Kidney epithelial cell (primary cell): Measurements from ENCODE around the gene CS. TPM values are rescaled to one million over a fixed set of nuclear protein-coding genes. Genes with fewer than 3 reads are reported as not detected.

Experiments
- DNase-seq: peaks from one replicate; pipeline ENCODE4 v3.0.0-alpha.2; 2010; ENCODE audit warnings: low read depth
- H3K27me3 ChIP-seq: 2 replicates; pipeline ENCODE4 v1.6.0; 2011; ENCODE audit warnings: low read length; ENCODE audit not compliant: control insufficient read depth, insufficient read depth
- H3K36me3 ChIP-seq: 2 replicates; pipeline ENCODE4 v1.5.1; 2011; ENCODE audit warnings: low read length; ENCODE audit not compliant: control insufficient read depth, insufficient read depth
- H3K4me3 ChIP-seq: 2 replicates; pipeline ENCODE4 v1.5.1; 2011; ENCODE audit warnings: low read depth, mild to moderate bottlenecking, control low read depth, low read length
- total RNA-seq: library from RNA; depleted of rRNA; stranded (reverse); fragments of >200 nt; gene quantifications from 2 replicates; pipeline ENCODE4 v1.2.3, GENCODE V29; 2015
- TF ChIP-seq, protein P1 (sequence below): IDR thresholded peaks from 2 replicates; pipeline ENCODE4 v1.5.1; 2011; ENCODE audit warnings: mild to moderate bottlenecking, moderate library complexity, low read length, control low read depth, inconsistent platforms; ENCODE audit not compliant: insufficient read depth, poor library complexity, severe bottlenecking

Gene CS
- total RNA-seq, 1 donor from 2014 or later, result 143 TPM

DNA sequence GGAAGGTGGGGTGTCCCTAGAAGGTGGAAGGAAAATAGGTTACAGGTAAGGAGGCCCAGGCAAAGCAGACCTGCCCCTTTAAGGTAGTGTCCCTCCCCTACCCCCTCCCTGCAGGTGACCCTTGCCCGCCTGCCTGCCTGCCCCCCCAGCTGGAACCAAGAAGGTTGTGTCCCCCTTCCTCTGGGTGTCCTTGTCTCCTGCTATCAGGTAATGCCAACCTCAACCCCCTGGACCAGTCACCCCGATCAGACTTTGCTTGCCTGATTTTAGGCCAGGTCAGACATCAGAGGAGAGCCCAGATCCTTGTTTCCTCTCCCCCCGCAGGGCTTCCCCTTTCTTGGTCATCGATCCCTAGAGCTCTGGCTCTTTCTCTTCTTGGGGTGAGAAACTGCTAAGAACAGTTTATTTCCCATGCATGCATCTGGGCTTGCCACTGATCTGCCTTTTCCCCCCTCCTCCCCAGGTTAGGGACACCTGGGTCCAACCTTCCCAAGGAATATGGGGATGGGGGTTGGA lies 70.2 kb downstream of the CS start, which contains the start of gene SLC39A5:
Gene SLC39A5, plus strand, starts transcription at position 136 of the 516 bp plus-strand sequence. CDS start 1,224 bp downstream, outside the sequence.
- H3K36me3 ChIP-seq, result no peaks in the 10 kb centered on the region
- H3K27me3 ChIP-seq, result no peaks in the 10 kb centered on the region
- DNase-seq, result no peak
- TF ChIP-seq, protein P1, sequence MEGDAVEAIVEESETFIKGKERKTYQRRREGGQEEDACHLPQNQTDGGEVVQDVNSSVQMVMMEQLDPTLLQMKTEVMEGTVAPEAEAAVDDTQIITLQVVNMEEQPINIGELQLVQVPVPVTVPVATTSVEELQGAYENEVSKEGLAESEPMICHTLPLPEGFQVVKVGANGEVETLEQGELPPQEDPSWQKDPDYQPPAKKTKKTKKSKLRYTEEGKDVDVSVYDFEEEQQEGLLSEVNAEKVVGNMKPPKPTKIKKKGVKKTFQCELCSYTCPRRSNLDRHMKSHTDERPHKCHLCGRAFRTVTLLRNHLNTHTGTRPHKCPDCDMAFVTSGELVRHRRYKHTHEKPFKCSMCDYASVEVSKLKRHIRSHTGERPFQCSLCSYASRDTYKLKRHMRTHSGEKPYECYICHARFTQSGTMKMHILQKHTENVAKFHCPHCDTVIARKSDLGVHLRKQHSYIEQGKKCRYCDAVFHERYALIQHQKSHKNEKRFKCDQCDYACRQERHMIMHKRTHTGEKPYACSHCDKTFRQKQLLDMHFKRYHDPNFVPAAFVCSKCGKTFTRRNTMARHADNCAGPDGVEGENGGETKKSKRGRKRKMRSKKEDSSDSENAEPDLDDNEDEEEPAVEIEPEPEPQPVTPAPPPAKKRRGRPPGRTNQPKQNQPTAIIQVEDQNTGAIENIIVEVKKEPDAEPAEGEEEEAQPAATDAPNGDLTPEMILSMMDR, result no peak
- no peak within 1 kb of the TSS for H3K4me3 ChIP-seq

DNA sequence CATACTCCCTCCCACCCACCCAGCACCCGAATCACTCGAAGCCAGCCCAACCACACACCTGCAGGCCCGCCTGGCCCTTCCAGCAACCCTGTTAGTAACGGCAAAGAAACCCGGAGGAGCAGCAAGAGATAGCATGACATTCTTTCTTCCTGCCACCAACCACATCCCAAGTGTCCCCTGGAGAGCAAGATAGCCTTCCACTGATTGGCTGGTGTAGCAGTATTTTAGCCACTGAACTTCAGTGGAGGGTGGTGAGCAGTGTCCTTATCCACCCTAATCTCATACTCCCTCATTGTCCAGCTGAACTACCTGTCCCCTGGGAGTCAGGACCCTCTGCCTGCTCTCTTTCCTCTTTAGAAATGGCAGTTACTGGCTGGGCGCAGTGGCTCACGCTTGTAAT lies 71.0 kb downstream of the CS start:
- DNase-seq, result no peak
- TF ChIP-seq, protein P1, result no peak
- Histone ChIP-seq H3K36me3 (no peaks in the 10 kb centered on the region), H3K27me3 (no peaks in the 10 kb centered on the region), H3K4me3 (no peak overlapping the region)

DNA sequence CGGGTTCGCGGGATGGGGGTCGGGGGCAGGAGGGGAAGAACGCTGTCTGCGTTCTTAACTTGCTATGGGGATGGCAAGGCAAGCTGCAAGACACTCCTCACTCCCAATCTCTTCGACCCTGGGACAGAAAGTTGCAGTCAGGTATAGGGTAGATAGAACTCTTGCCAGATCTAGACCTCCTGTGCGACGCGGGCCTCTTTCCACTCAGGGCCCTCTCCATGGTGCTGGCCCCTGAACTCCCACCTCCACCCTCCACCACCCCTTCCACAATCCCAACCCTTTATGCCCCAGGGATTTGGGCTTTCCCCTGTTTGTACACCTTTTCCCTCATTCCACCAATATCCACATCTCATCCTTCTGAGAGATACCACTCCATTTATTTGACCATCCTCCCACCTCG lies 75.2 kb downstream of the CS start:
- TF ChIP-seq, protein P1, result no peak
- no peak for DNase-seq
- no peaks in the 10 kb centered on the region for H3K27me3 ChIP-seq
- no peaks in the 10 kb centered on the region for H3K36me3 ChIP-seq
- H3K4me3 ChIP-seq, result peak overlapping the region; percentile 65

DNA sequence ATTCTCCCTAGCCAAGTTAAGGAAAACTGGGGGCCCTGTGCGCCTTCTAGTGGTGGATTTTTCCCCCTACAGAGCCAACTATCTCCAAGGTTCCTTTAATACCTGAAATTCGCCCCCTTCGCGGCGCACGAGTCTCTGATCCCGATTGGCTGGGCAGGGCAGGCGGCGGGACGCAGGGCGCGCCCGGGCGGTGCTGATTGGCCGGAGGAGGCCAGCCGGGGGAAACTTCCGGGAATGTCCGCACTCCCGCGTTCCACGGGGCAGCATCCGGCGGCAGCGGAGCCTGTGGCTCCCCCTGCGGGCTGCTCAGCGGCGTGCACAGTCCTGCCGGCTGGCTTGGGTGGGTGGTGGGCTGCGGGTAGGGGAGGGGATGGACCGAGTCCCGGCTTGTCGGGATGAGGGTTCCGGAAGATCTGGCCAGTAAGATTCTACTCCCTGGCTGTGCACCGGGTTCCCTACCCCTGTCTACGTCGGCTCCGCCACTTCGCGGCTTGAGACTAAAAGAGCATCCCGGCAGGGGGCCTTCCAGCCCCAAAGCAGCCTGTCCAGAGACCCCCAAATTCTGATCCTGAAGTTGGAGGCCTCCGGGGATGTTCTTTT lies 75.9 kb downstream of the CS start, which contains the start of gene NABP2:
Gene NABP2, plus strand, starts transcription at position 241 of the 600 bp plus-strand sequence. CDS start 515 bp downstream, outside the sequence.
- TF ChIP-seq, protein P1, result peak; percentile 78
- peak within 1 kb of the TSS; percentile 65 for H3K4me3 ChIP-seq

DNA sequence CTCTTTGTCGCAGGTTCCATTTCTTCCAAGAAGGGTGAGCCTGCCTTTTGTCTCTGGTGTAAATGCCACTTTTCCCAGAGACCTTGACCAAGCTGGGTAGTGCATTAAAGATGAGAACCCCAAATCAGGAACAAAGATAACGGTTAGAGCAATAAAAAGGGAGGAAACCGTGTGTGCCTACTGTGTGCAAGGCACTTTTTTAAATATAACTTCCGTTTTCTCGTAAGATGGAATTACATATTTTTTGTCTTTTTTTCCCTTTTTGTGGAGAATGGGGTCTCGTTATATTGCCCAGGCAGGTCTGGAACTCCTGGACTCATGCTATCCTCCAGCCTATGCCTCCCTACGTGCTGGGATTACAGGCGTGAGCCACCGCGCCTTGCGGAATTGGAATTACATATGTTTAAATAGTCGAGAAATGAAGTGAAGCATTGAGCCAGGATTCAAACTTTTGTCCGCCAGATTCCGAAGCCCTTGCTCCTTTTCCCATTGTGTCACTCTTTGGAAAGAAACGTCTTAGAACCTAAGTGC lies 76.5 kb downstream of the CS start:
- no peaks in the 10 kb centered on the region for H3K27me3 ChIP-seq
- no peaks in the 10 kb centered on the region for H3K36me3 ChIP-seq
- TF ChIP-seq, protein P1, result no peak
- H3K4me3 ChIP-seq, result no peak overlapping the region
- DNase-seq, result no peak

More for the DNA sequence above, 75.9 kb downstream of the CS start, which contains the start of gene NABP2:
- DNase-seq, result peak; percentile 87
- H3K27me3 ChIP-seq, result no peaks in the 10 kb centered on the region
- no peaks in the 10 kb centered on the region for H3K36me3 ChIP-seq

DNA sequence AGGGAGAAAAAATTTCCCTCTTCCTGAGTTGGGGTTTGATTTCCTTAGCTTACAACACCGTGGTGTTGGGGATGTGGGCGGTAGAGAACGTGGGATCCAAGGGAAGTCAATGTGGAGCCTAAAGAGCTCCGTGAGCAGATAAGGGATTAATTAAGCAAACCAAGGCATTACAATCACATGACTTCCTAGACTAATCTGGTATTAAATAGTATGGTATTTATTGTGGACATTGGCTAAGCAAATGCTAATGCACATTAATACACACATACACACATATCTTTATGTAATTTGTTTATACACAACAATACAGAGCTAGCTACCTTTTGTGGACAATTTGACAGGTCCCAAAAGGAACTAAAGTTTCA lies 77.6 kb downstream of the CS start:
- Histone ChIP-seq H3K4me3 (peak overlapping the region; percentile 59), H3K36me3 (peaks cover 2% of the 10 kb centered on the region), H3K27me3 (no peaks in the 10 kb centered on the region)
- DNase-seq, result no peak
- TF ChIP-seq, protein P1, result no peak
